Tibial nerve (tissue), 4 donors: ENCODE results near the gene DTNBP1.

ENCODE experiments used
- EP300 ChIP-seq, 2 donors: sonication (generic); formaldehyde crosslinking; IDR thresholded peaks; one replicate each; pipeline ENCODE4 v1.6.1; 2017; ENCODE audit warnings: antibody characterized with exemption in 2 of 2, mild to moderate bottlenecking in 1 of 2
- POLR2A ChIP-seq, 2 donors: fragments of 450-650 bp; IDR thresholded peaks; one replicate each; pipeline ENCODE4 v1.6.1; 2017; ENCODE audit warnings: antibody characterized with exemption in 2 of 2, mild to moderate bottlenecking in 2 of 2, moderate library complexity in 2 of 2
- TF ChIP-seq, protein P1 (sequence below), 5 experiments: fragments of 200-600 bp in 3 of 5; fragments of 450-650 bp in 2 of 5; sonication (generic) in 3 of 5; IDR thresholded peaks; one replicate each; pipeline ENCODE4 v1.5.1; 2016 to 2019; ENCODE audit warnings: antibody characterized with exemption in 5 of 5, mild to moderate bottlenecking in 3 of 5, moderate library complexity in 2 of 5

DNA sequence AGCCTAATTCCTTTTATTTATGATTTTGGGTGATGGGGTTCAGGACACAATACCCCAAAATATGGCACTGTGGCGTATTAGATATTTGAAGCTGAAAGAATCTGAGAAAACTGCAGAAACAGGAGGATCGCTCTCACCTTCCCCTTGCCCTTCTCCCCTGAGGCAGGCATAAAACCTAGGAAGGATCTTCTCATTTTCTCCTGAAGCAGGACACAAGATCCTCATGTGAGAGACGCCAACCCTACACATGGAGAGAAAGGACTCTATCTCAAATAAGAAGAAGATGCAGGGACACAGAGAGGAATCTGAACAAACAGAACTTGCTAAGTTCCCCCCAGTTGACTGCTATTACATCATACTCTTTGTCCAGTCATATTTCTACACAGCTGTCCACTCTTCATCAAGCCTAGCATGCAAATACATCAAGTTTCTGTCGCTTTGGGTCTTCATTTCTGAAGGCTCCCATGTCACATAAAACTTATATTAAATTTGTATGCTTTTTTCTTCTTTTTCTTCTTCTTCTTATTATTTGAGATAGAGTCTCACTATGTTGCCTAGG, 109.0 kb downstream of the DTNBP1 start:
- TF ChIP-seq, protein P1, sequence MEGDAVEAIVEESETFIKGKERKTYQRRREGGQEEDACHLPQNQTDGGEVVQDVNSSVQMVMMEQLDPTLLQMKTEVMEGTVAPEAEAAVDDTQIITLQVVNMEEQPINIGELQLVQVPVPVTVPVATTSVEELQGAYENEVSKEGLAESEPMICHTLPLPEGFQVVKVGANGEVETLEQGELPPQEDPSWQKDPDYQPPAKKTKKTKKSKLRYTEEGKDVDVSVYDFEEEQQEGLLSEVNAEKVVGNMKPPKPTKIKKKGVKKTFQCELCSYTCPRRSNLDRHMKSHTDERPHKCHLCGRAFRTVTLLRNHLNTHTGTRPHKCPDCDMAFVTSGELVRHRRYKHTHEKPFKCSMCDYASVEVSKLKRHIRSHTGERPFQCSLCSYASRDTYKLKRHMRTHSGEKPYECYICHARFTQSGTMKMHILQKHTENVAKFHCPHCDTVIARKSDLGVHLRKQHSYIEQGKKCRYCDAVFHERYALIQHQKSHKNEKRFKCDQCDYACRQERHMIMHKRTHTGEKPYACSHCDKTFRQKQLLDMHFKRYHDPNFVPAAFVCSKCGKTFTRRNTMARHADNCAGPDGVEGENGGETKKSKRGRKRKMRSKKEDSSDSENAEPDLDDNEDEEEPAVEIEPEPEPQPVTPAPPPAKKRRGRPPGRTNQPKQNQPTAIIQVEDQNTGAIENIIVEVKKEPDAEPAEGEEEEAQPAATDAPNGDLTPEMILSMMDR (IDR thresholded peaks at IDR 0.05): no peak
- TF ChIP-seq EP300 (IDR thresholded peaks at IDR 0.05): no peak
- no peak for TF ChIP-seq POLR2A (IDR thresholded peaks at IDR 0.05)
